Neural cell (in vitro differentiated cells): ENCODE results near the gene ERC2. TPM values are rescaled to one million over a fixed set of nuclear protein-coding genes. Genes with fewer than 3 reads are reported as not detected.

ENCODE experiments used
- H2AFZ ChIP-seq: fragments of 200-600, 300-800 bp; sonication (generic), shearing (Covaris generic); 2 replicates; pipeline ENCODE4 v1.6.0; 2014; ENCODE audit warnings: low read depth, mild to moderate bottlenecking, antibody characterized with exemption, low read length, moderate library complexity
- H3F3A ChIP-seq: fragments of 200-600 bp; shearing (Covaris generic); 2 replicates; pipeline ENCODE4 v1.6.1; 2016; ENCODE audit warnings: mild to moderate bottlenecking, moderate library complexity, mixed read lengths, antibody characterized with exemption, low read length; ENCODE audit not compliant: insufficient read depth, poor library complexity, severe bottlenecking
- H3K27ac ChIP-seq: fragments of 200-600, 300-800 bp; sonication (generic), shearing (Covaris generic); 2 replicates; pipeline ENCODE4 v1.5.1; 2014; ENCODE audit warnings: mild to moderate bottlenecking, low read length, moderate library complexity
- H3K27me3 ChIP-seq: fragments of 300-800, 200-600 bp; sonication (generic), shearing (Covaris generic); 2 replicates; pipeline ENCODE4 v1.6.0; 2014; ENCODE audit warnings: mild to moderate bottlenecking, low read depth, low read length, moderate library complexity; ENCODE audit not compliant: insufficient read depth
- H3K36me3 ChIP-seq: fragments of 300-800, 200-600 bp; sonication (generic), shearing (Covaris generic); 2 replicates; pipeline ENCODE4 v1.5.1; 2014; ENCODE audit warnings: mild to moderate bottlenecking, antibody characterized with exemption, low read length, moderate library complexity; ENCODE audit not compliant: insufficient read depth
- H3K4me2 ChIP-seq: fragments of 300-800, 200-600 bp; sonication (generic), shearing (Covaris generic); 2 replicates; pipeline ENCODE4 v1.6.0; 2014; ENCODE audit warnings: mild to moderate bottlenecking, low read length
- H3K4me3 ChIP-seq: fragments of 300-800, 200-600 bp; sonication (generic), shearing (Covaris generic); 2 replicates; pipeline ENCODE4 v1.5.1; 2014; ENCODE audit warnings: mild to moderate bottlenecking, low read length, moderate library complexity
- H3K79me2 ChIP-seq: fragments of 200-600 bp; shearing (Covaris generic); replicated peaks from 2 replicates; pipeline ENCODE4 v1.6.0; 2014; ENCODE audit warnings: mild to moderate bottlenecking, low read length, moderate library complexity; ENCODE audit not compliant: insufficient read depth
- H3K9ac ChIP-seq: fragments of 300-800, 200-600 bp; sonication (generic), shearing (Covaris generic); 2 replicates; pipeline ENCODE4 v1.6.1; 2016; ENCODE audit warnings: mild to moderate bottlenecking, low read length, mixed read lengths
- H3K9me2 ChIP-seq: fragments of 200-600 bp; shearing (Covaris generic); 2 replicates; pipeline ENCODE4 v1.6.1; 2016; ENCODE audit warnings: mild to moderate bottlenecking, low read length, mixed read lengths; ENCODE audit not compliant: insufficient read depth
- H3K9me3 ChIP-seq: fragments of 200-600, 300-800 bp; sonication (generic), shearing (Covaris generic); 2 replicates; pipeline ENCODE4 v1.6.1; 2016; ENCODE audit warnings: mild to moderate bottlenecking, mixed run types, low read length, moderate library complexity, mixed read lengths
- H4K20me1 ChIP-seq: fragments of 200-600 bp; shearing (Covaris generic); 2 replicates; pipeline ENCODE4 v1.6.1; 2016; ENCODE audit warnings: mild to moderate bottlenecking, mixed run types; ENCODE audit not compliant: insufficient read depth
- EP300 ChIP-seq: fragments of 450-650 bp; conservative IDR thresholded peaks from 2 replicates; pipeline ENCODE4 v1.6.1; 2014; ENCODE audit warnings: antibody characterized with exemption, mild to moderate bottlenecking, moderate library complexity; ENCODE audit not compliant: poor library complexity, severe bottlenecking
- EZH2 ChIP-seq: fragments of 200-600, 300-800 bp; shearing (Covaris generic), sonication (generic); IDR thresholded peaks from 2 replicates; pipeline ENCODE4 v1.6.1; 2014; ENCODE audit warnings: antibody characterized with exemption, low read length, borderline replicate concordance, mild to moderate bottlenecking; ENCODE audit not compliant: insufficient read depth, poor library complexity, severe bottlenecking
- MXI1 ChIP-seq: fragments of 450-650 bp; conservative IDR thresholded peaks from 2 replicates; pipeline ENCODE4 v1.6.1; 2014; ENCODE audit warnings: antibody characterized with exemption, mild to moderate bottlenecking; ENCODE audit not compliant: poor library complexity, severe bottlenecking
- POLR2AphosphoS5 ChIP-seq: IDR thresholded peaks from 2 replicates; pipeline ENCODE4 v1.6.1; 2012
- RAD21 ChIP-seq: fragments of 450-650 bp; conservative IDR thresholded peaks from 2 replicates; pipeline ENCODE4 v1.6.1; 2014; ENCODE audit warnings: antibody characterized with exemption, mild to moderate bottlenecking, moderate library complexity
- SMC3 ChIP-seq: fragments of 450-650 bp; conservative IDR thresholded peaks from 2 replicates; pipeline ENCODE4 v1.6.1; 2014; ENCODE audit warnings: antibody characterized with exemption, mild to moderate bottlenecking, moderate library complexity; ENCODE audit not compliant: poor library complexity
- TAF1 ChIP-seq: IDR thresholded peaks from 2 replicates; pipeline ENCODE4 v1.6.1; 2012; ENCODE audit warnings: low read depth
- polyA plus RNA-seq: library from polyadenylated mRNA; depleted of rRNA; stranded (reverse); fragments of >200 nt; gene quantifications from 2 replicates; pipeline ENCODE4 v1.2.3, GENCODE V29; 2014
- TF ChIP-seq, protein P1 (sequence below): IDR thresholded peaks from 2 replicates; pipeline ENCODE4 v1.6.1; 2012; ENCODE audit warnings: borderline replicate concordance
- TF ChIP-seq, protein P2 (sequence below): fragments of 450-650 bp; IDR thresholded peaks from 2 replicates; pipeline ENCODE4 v1.5.1; 2014; ENCODE audit warnings: antibody characterized with exemption, mild to moderate bottlenecking, moderate library complexity; ENCODE audit not compliant: poor library complexity, severe bottlenecking

Gene ERC2
- polyA plus RNA-seq, 1 donor from 2014 or later = 60.4 TPM

DNA sequence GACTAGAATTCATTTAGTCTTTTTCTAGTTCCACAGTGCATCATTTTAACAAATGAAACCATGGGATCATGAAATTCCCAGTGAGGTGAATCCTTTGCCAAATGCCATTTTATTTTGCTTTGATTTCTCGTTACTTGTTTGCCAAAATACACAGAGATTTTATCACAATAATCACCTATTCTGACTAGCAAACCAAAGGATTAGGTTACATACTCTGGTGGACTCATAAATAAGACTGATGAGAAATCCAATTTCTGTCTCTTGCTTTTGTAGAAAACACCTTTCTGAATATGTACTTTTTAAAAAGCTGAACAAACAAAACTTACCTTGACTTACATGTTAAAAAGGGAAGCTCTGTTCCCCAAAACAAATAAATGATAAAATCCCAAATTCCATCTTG, 12.2 kb downstream of the ERC2 start:
- Histone ChIP-seq H3K9me2 (no peaks in the 10 kb centered on the region), H3K27me3 (no peaks in the 10 kb centered on the region), H3K9me3 (no peaks in the 10 kb centered on the region), H3K4me3 (no peak overlapping the region), H3K27ac (no peak overlapping the region), H4K20me1 (no peaks in the 10 kb centered on the region), H2AFZ (no peak overlapping the region), H3K79me2 (peaks cover 9% of the 10 kb centered on the region), H3K9ac (no peak overlapping the region), H3K36me3 (peaks cover 3% of the 10 kb centered on the region), H3K4me2 (no peak overlapping the region), H3F3A (no peaks in the 10 kb centered on the region)
- TF ChIP-seq EP300 = no peak
- TF ChIP-seq, protein P1, sequence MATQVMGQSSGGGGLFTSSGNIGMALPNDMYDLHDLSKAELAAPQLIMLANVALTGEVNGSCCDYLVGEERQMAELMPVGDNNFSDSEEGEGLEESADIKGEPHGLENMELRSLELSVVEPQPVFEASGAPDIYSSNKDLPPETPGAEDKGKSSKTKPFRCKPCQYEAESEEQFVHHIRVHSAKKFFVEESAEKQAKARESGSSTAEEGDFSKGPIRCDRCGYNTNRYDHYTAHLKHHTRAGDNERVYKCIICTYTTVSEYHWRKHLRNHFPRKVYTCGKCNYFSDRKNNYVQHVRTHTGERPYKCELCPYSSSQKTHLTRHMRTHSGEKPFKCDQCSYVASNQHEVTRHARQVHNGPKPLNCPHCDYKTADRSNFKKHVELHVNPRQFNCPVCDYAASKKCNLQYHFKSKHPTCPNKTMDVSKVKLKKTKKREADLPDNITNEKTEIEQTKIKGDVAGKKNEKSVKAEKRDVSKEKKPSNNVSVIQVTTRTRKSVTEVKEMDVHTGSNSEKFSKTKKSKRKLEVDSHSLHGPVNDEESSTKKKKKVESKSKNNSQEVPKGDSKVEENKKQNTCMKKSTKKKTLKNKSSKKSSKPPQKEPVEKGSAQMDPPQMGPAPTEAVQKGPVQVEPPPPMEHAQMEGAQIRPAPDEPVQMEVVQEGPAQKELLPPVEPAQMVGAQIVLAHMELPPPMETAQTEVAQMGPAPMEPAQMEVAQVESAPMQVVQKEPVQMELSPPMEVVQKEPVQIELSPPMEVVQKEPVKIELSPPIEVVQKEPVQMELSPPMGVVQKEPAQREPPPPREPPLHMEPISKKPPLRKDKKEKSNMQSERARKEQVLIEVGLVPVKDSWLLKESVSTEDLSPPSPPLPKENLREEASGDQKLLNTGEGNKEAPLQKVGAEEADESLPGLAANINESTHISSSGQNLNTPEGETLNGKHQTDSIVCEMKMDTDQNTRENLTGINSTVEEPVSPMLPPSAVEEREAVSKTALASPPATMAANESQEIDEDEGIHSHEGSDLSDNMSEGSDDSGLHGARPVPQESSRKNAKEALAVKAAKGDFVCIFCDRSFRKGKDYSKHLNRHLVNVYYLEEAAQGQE = no peak
- TF ChIP-seq EZH2 = no peak
- TF ChIP-seq TAF1 = no peak
- no peak for TF ChIP-seq RAD21

DNA sequence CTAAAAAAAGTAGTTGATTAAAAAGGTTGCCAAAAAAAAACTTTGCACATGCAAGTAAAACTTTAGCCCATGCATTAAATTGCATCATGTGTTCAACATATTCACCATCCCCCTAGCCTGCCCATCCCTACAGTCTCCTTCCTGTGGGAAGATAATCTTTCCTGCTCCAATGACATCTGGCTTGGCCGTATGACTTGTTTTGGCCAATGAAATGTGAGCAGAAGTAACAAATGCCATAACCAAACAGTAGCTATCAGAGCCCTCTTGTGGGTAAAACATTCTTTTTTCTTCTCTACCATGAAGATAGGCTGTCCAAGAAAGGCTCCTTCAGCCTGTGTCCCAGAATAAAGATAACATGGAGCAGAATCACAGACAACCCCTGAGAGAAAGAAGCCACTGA, 15.3 kb downstream of the ERC2 start:
- Histone ChIP-seq H3K36me3 (peaks cover 4% of the 10 kb centered on the region), H3F3A (no peaks in the 10 kb centered on the region), H3K9me3 (no peaks in the 10 kb centered on the region), H3K27ac (no peak overlapping the region), H2AFZ (no peak overlapping the region), H3K79me2 (peaks cover 11% of the 10 kb centered on the region), H3K4me2 (no peak overlapping the region), H4K20me1 (no peaks in the 10 kb centered on the region), H3K9me2 (no peaks in the 10 kb centered on the region), H3K27me3 (no peaks in the 10 kb centered on the region), H3K9ac (no peak overlapping the region), H3K4me3 (no peak overlapping the region)
- no peak for TF ChIP-seq EZH2
- TF ChIP-seq EP300 = no peak

DNA sequence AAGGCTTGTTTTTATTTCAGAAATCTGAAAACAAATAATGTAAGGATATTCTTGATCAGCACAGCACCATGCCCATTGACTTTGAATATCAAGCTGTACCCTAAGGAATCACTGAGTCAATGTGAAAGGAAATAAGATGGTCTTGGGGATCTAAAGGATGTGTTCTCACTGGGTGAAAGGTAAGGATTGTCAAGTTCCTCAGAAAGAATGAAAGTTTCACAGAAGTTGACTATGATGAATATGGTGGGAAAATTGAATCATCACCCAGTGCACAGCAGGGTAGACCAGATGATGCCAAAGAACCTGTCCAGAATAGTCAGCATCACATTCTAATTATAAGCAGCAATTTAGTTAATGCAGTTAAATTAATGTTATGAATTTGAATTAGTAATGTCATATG, 16.2 kb downstream of the ERC2 start:
- no peak overlapping the region for H2AFZ ChIP-seq
- H3K4me2 ChIP-seq = no peak overlapping the region
- no peak overlapping the region for H3K9ac ChIP-seq
- no peaks in the 10 kb centered on the region for H4K20me1 ChIP-seq
- H3K9me2 ChIP-seq = no peaks in the 10 kb centered on the region
- no peak overlapping the region for H3K27ac ChIP-seq
- peaks cover 7% of the 10 kb centered on the region for H3K79me2 ChIP-seq
- no peaks in the 10 kb centered on the region for H3K9me3 ChIP-seq
- H3K27me3 ChIP-seq = no peaks in the 10 kb centered on the region
- no peak overlapping the region for H3K4me3 ChIP-seq
- TF ChIP-seq MXI1 (no peak), POLR2AphosphoS5 (no peak), SMC3 (no peak), EZH2 (no peak), TAF1 (no peak), RAD21 (no peak)
- TF ChIP-seq, protein P1 = no peak
- TF ChIP-seq, protein P2, sequence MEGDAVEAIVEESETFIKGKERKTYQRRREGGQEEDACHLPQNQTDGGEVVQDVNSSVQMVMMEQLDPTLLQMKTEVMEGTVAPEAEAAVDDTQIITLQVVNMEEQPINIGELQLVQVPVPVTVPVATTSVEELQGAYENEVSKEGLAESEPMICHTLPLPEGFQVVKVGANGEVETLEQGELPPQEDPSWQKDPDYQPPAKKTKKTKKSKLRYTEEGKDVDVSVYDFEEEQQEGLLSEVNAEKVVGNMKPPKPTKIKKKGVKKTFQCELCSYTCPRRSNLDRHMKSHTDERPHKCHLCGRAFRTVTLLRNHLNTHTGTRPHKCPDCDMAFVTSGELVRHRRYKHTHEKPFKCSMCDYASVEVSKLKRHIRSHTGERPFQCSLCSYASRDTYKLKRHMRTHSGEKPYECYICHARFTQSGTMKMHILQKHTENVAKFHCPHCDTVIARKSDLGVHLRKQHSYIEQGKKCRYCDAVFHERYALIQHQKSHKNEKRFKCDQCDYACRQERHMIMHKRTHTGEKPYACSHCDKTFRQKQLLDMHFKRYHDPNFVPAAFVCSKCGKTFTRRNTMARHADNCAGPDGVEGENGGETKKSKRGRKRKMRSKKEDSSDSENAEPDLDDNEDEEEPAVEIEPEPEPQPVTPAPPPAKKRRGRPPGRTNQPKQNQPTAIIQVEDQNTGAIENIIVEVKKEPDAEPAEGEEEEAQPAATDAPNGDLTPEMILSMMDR = no peak
- H3K36me3 ChIP-seq = peaks cover 4% of the 10 kb centered on the region
- H3F3A ChIP-seq = no peaks in the 10 kb centered on the region
